Mesenchymal stem cell (in vitro differentiated cells and primary cell): ENCODE measurements around the gene AFP.

Source experiments
- DNase-seq: peaks from one replicate; pipeline ENCODE4 v3.0.0-alpha.2; 2013
- H2AFZ ChIP-seq: one replicate; pipeline ENCODE4 v1.6.1; 2013; ENCODE audit warnings: low read depth, mild to moderate bottlenecking, control low read depth, inconsistent platforms, low read length, moderate library complexity
- H2AK5ac ChIP-seq: 2 replicates; pipeline ENCODE4 v1.6.1; 2013; ENCODE audit warnings: low read length, moderate library complexity, mild to moderate bottlenecking, inconsistent platforms; ENCODE audit not compliant: severe bottlenecking
- H2BK120ac ChIP-seq: one replicate; pipeline ENCODE4 v1.6.1; 2013; ENCODE audit warnings: low read depth, mild to moderate bottlenecking, inconsistent platforms, low read length, moderate library complexity
- H2BK12ac ChIP-seq, 2 experiments: one replicate each; pipeline ENCODE4 v1.6.1; 2013; ENCODE audit warnings: inconsistent platforms in 2 of 2, low read length in 2 of 2, mild to moderate bottlenecking in 2 of 2, moderate library complexity in 2 of 2, control low read depth in 1 of 2
- H2BK15ac ChIP-seq: one replicate; pipeline ENCODE4 v1.6.1; 2013; ENCODE audit warnings: mild to moderate bottlenecking, low read depth, inconsistent platforms; ENCODE audit not compliant: poor library complexity, severe bottlenecking
- H2BK5ac ChIP-seq: 2 replicates; pipeline ENCODE4 v1.6.1; 2013; ENCODE audit warnings: low read depth, mild to moderate bottlenecking, low read length, control low read depth, inconsistent platforms; ENCODE audit not compliant: poor library complexity, severe bottlenecking
- H3K14ac ChIP-seq, 2 experiments: one replicate each; pipeline ENCODE4 v1.6.1; 2013; ENCODE audit warnings: inconsistent platforms in 2 of 2, low read length in 2 of 2, control low read depth in 1 of 2, mild to moderate bottlenecking in 1 of 2, moderate library complexity in 1 of 2
- H3K18ac ChIP-seq, 2 experiments: one replicate each; pipeline ENCODE4 v1.6.1; 2013; ENCODE audit warnings: inconsistent platforms in 2 of 2, low read length in 2 of 2, control low read depth in 1 of 2, low read depth in 1 of 2, mild to moderate bottlenecking in 1 of 2
- H3K23ac ChIP-seq, 2 experiments: one replicate each; pipeline ENCODE4 v1.6.1; 2013; ENCODE audit warnings: inconsistent platforms in 2 of 2, low read length in 2 of 2, mild to moderate bottlenecking in 2 of 2, moderate library complexity in 2 of 2, control low read depth in 1 of 2
- H3K27ac ChIP-seq: 2 replicates; pipeline ENCODE4 v1.5.1; 2013; ENCODE audit warnings: mild to moderate bottlenecking, moderate library complexity, low read length, control low read depth, inconsistent platforms; ENCODE audit not compliant: poor library complexity, severe bottlenecking
- H3K27me3 ChIP-seq, 2 experiments: 2 replicates each; pipeline versions ENCODE4 v1.6.1 to v1.7.0; 2013; ENCODE audit warnings: low read length in 2 of 2, mild to moderate bottlenecking in 2 of 2, moderate library complexity in 2 of 2, control low read depth in 1 of 2, inconsistent platforms in 1 of 2; ENCODE audit not compliant: control insufficient read depth in 1 of 2, insufficient read depth in 1 of 2
- H3K36me3 ChIP-seq, 2 experiments: 2 replicates each; pipeline versions ENCODE4 v1.6.1 to v1.7.0; 2013; ENCODE audit warnings: low read length in 2 of 2, control low read depth in 1 of 2, inconsistent platforms in 1 of 2, low read depth in 1 of 2, mild to moderate bottlenecking in 1 of 2; ENCODE audit not compliant: insufficient read depth in 2 of 2, control insufficient read depth in 1 of 2
- H3K4ac ChIP-seq, 2 experiments: one replicate each; pipeline ENCODE4 v1.6.1; 2013; ENCODE audit warnings: inconsistent platforms in 2 of 2, low read length in 2 of 2, mild to moderate bottlenecking in 2 of 2, moderate library complexity in 2 of 2, control low read depth in 1 of 2, low read depth in 1 of 2
- H3K4me1 ChIP-seq: 2 replicates; pipeline ENCODE4 v1.6.1; 2013; ENCODE audit warnings: low read depth, low read length, control low read depth; ENCODE audit not compliant: control insufficient read depth, insufficient read depth
- H3K4me2 ChIP-seq: 2 replicates; pipeline ENCODE4 v1.6.1; 2013; ENCODE audit warnings: low read length, mild to moderate bottlenecking, inconsistent platforms; ENCODE audit not compliant: poor library complexity, severe bottlenecking
- H3K4me3 ChIP-seq, 2 experiments: 2 replicates each; pipeline versions ENCODE4 v1.5.1 to v1.7.0; 2013; ENCODE audit warnings: low read length in 2 of 2, mild to moderate bottlenecking in 2 of 2, control low read depth in 1 of 2, low read depth in 1 of 2; ENCODE audit not compliant: insufficient read depth in 1 of 2
- H3K79me1 ChIP-seq: replicated peaks from 2 replicates; pipeline ENCODE4 v1.6.1; 2013; ENCODE audit warnings: mild to moderate bottlenecking, control low read depth, low read length, inconsistent platforms; ENCODE audit not compliant: poor library complexity, severe bottlenecking
- H3K9ac ChIP-seq: 2 replicates; pipeline ENCODE4 v1.7.0; 2013; ENCODE audit warnings: mild to moderate bottlenecking, low read length, moderate library complexity
- H3K9me3 ChIP-seq: 2 replicates; pipeline ENCODE4 v1.7.0; 2013; ENCODE audit warnings: mild to moderate bottlenecking, low read length; ENCODE audit not compliant: control insufficient read depth
- H4K8ac ChIP-seq: one replicate; pipeline ENCODE4 v1.6.1; 2013; ENCODE audit warnings: inconsistent platforms, mild to moderate bottlenecking, low read length, moderate library complexity
- H4K91ac ChIP-seq: one replicate; pipeline ENCODE4 v1.6.1; 2013; ENCODE audit warnings: mild to moderate bottlenecking, low read length, inconsistent platforms
- WGBS: methylation state at CpG from one replicate; pipeline ENCODE4 v1.1.7; 2013; ENCODE audit warnings: mixed read lengths; 5-methylcytosine and 5-hydroxymethylcytosine counted together

AFP gene

DNA sequence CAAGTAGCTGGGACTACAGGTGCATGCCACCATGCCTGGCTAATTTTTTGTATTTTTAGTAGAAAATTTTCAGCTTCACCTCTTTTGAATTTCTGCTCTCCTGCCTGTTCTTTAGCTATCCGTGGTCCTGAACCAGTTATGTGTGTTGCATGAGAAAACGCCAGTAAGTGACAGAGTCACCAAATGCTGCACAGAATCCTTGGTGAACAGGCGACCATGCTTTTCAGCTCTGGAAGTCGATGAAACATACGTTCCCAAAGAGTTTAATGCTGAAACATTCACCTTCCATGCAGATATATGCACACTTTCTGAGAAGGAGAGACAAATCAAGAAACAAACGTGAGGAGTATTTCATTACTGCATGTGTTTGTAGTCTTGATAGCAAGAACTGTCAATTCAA lies 18.0 kb upstream of the AFP start:
- no peak overlapping the region for H2BK15ac ChIP-seq
- no peak overlapping the region for H4K8ac ChIP-seq
- no peak overlapping the region for H3K4ac ChIP-seq
- H3K4me1 ChIP-seq: no peaks in the 10 kb centered on the region
- no peak overlapping the region for H2BK120ac ChIP-seq
- no peak overlapping the region for H3K27ac ChIP-seq
- whole genome bisulfite sequencing: 67% methylated on average over 6 of the region's 6 CpGs
- no peak overlapping the region for H2AK5ac ChIP-seq
- H3K27me3 ChIP-seq: no peaks in the 10 kb centered on the region
- H2BK12ac ChIP-seq: no peak overlapping the region
- no peak overlapping the region for H2AFZ ChIP-seq
- no peak overlapping the region for H4K91ac ChIP-seq
- DNase-seq: peak; percentile 2
- no peak overlapping the region for H3K14ac ChIP-seq
- H3K18ac ChIP-seq: no peak overlapping the region
- H3K9me3 ChIP-seq: no peaks in the 10 kb centered on the region
- H3K4me3 ChIP-seq: no peak overlapping the region
- no peak overlapping the region for H3K9ac ChIP-seq
- no peak overlapping the region for H3K4me2 ChIP-seq
- H3K23ac ChIP-seq: no peak overlapping the region
- no peaks in the 10 kb centered on the region for H3K79me1 ChIP-seq
- no peaks in the 10 kb centered on the region for H3K36me3 ChIP-seq
- no peak overlapping the region for H2BK5ac ChIP-seq

DNA sequence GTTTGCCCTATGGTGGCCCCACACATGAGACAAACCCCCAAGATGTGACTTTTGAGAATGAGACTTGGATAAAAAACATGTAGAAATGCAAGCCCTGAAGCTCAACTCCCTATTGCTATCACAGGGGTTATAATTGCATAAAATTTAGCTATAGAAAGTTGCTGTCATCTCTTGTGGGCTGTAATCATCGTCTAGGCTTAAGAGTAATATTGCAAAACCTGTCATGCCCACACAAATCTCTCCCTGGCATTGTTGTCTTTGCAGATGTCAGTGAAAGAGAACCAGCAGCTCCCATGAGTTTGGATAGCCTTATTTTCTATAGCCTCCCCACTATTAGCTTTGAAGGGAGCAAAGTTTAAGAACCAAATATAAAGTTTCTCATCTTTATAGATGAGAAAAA lies 17.3 kb upstream of the AFP start:
- no peak for DNase-seq
- Histone ChIP-seq H3K27me3 (no peaks in the 10 kb centered on the region), H3K18ac (no peak overlapping the region), H3K14ac (no peak overlapping the region), H3K27ac (no peak overlapping the region), H3K36me3 (no peaks in the 10 kb centered on the region), H3K9me3 (no peaks in the 10 kb centered on the region), H3K4me2 (no peak overlapping the region), H2BK5ac (no peak overlapping the region), H3K23ac (no peak overlapping the region), H2BK12ac (no peak overlapping the region), H2BK15ac (no peak overlapping the region), H2BK120ac (no peak overlapping the region), H4K8ac (no peak overlapping the region), H3K4me3 (no peak overlapping the region), H2AFZ (no peak overlapping the region), H3K79me1 (no peaks in the 10 kb centered on the region), H3K4ac (no peak overlapping the region), H4K91ac (no peak overlapping the region), H3K4me1 (no peaks in the 10 kb centered on the region), H3K9ac (no peak overlapping the region), H2AK5ac (no peak overlapping the region)
- 86% methylated on average over 1 of the region's 1 CpG for WGBS

DNA sequence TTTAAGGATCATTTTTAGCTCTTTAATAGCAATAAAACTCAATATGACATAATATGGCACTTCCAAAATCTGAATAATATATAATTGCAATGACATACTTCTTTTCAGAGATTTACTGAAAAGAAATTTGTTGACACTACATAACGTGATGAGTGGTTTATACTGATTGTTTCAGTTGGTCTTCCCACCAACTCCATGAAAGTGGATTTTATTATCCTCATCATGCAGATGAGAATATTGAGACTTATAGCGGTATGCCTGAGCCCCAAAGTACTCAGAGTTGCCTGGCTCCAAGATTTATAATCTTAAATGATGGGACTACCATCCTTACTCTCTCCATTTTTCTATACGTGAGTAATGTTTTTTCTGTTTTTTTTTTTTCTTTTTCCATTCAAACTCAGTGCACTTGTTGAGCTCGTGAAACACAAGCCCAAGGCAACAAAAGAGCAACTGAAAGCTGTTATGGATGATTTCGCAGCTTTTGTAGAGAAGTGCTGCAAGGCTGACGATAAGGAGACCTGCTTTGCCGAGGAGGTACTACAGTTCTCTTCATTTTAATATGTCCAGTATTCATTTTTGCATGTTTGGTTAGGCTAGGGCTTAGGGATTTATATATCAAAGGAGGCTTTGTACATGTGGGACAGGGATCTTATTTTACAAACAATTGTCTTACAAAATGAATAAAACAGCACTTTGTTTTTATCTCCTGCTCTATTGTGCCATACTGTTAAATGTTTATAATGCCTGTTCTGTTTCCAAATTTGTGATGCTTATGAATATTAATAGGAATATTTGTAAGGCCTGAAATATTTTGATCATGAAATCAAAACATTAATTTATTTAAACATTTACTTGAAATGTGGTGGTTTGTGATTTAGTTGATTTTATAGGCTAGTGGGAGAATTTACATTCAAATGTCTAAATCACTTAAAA lies 16.6 kb upstream of the AFP start:
- Histone ChIP-seq H2BK12ac (no peak overlapping the region), H3K4me1 (no peaks in the 10 kb centered on the region), H2AFZ (no peak overlapping the region), H2BK5ac (no peak overlapping the region), H3K9ac (no peak overlapping the region), H3K27ac (no peak overlapping the region), H4K8ac (no peak overlapping the region), H2BK120ac (no peak overlapping the region), H3K79me1 (no peaks in the 10 kb centered on the region), H3K4ac (no peak overlapping the region), H2AK5ac (no peak overlapping the region), H2BK15ac (no peak overlapping the region), H3K14ac (no peak overlapping the region), H3K27me3 (no peaks in the 10 kb centered on the region), H3K18ac (no peak overlapping the region), H3K9me3 (no peaks in the 10 kb centered on the region), H3K4me2 (no peak overlapping the region), H3K23ac (no peak overlapping the region), H3K36me3 (no peaks in the 10 kb centered on the region), H4K91ac (no peak overlapping the region), H3K4me3 (no peak overlapping the region)
- 76% methylated on average over 6 of the region's 7 CpGs for WGBS
- no peak for DNase-seq

DNA sequence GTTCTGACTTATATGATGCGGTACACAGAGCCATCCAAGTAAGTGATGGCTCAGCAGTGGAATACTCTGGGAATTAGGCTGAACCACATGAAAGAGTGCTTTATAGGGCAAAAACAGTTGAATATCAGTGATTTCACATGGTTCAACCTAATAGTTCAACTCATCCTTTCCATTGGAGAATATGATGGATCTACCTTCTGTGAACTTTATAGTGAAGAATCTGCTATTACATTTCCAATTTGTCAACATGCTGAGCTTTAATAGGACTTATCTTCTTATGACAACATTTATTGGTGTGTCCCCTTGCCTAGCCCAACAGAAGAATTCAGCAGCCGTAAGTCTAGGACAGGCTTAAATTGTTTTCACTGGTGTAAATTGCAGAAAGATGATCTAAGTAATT lies 15.4 kb upstream of the AFP start:
- no peak overlapping the region for H4K8ac ChIP-seq
- H2AFZ ChIP-seq: no peak overlapping the region
- H3K9me3 ChIP-seq: no peaks in the 10 kb centered on the region
- H3K27me3 ChIP-seq: no peaks in the 10 kb centered on the region
- no peak for DNase-seq
- no peak overlapping the region for H3K23ac ChIP-seq
- no peaks in the 10 kb centered on the region for H3K36me3 ChIP-seq
- WGBS: 100% methylated on average over 1 of the region's 2 CpGs
- no peak overlapping the region for H3K14ac ChIP-seq
- no peak overlapping the region for H2BK5ac ChIP-seq
- H4K91ac ChIP-seq: no peak overlapping the region
- no peak overlapping the region for H3K9ac ChIP-seq
- H3K4me1 ChIP-seq: no peaks in the 10 kb centered on the region
- no peak overlapping the region for H3K4ac ChIP-seq
- H2AK5ac ChIP-seq: no peak overlapping the region
- no peak overlapping the region for H3K27ac ChIP-seq
- H3K4me3 ChIP-seq: no peak overlapping the region
- no peaks in the 10 kb centered on the region for H3K79me1 ChIP-seq
- no peak overlapping the region for H2BK12ac ChIP-seq
- H3K4me2 ChIP-seq: no peak overlapping the region
- no peak overlapping the region for H3K18ac ChIP-seq
- no peak overlapping the region for H2BK15ac ChIP-seq
- H2BK120ac ChIP-seq: no peak overlapping the region
